Caco-2 (cell line): ENCODE results near the gene METTL13. TPM values are rescaled to one million over a fixed set of nuclear protein-coding genes. Genes with fewer than 3 reads are reported as not detected.
A peak's percentile ranks its signal among the peaks of the same experiment; 100 is the strongest.

ENCODE experiments used
- BruUV-seq: library from RNA; stranded (reverse); fragments of 400-500 nt; replicated peaks from 2 replicates; lab custom pipeline; 2021; lab: Mats Ljungman, UMichigan
- CTCF ChIA-PET: fragments of 300-600 bp; sonication (Branson Sonifier 250); formaldehyde crosslinking; loops from one replicate; lab custom pipeline; 2022; ENCODE audit warnings: antibody characterized with exemption; lab: Charles Lee
- POLR2A ChIA-PET: fragments of 300-600 bp; sonication (Branson Sonifier 250); formaldehyde crosslinking; loops from one replicate; lab custom pipeline; 2022; ENCODE audit warnings: antibody characterized with exemption; lab: Charles Lee
- DNase-seq, 2 experiments: peaks; one replicate each; pipeline versions ENCODE4 v3.0.0 to v3.0.0-alpha.2; 2020 to 2022
- H3K27me3 ChIP-seq: replicated peaks from 2 replicates; pipeline ENCODE4 v1.6.0; 2011; ENCODE audit warnings: low read length; ENCODE audit not compliant: control insufficient read depth, insufficient read depth
- H3K36me3 ChIP-seq: 2 replicates; pipeline ENCODE4 v1.5.1; 2011; ENCODE audit warnings: low read length; ENCODE audit not compliant: control insufficient read depth, insufficient read depth
- H3K4me1 ChIP-seq: fragments of 250-450 bp; sonication (Bioruptor Pico); 2 replicates; pipeline ENCODE4 v1.5.1; 2020; ENCODE audit warnings: mild to moderate bottlenecking
- H3K4me3 ChIP-seq: 2 replicates; pipeline ENCODE4 v1.5.1; 2011; ENCODE audit warnings: low read depth, mild to moderate bottlenecking, control low read depth, low read length
- H3K9me3 ChIP-seq: fragments of 250-450 bp; sonication (Bioruptor Pico); 2 replicates; pipeline ENCODE4 v1.5.1; 2020; ENCODE audit warnings: mild to moderate bottlenecking, moderate library complexity
- H3K27ac Mint-ChIP-seq: one replicate; pipeline ENCODE4 v1.8.0; 2022; ENCODE audit warnings: mixed read lengths; ENCODE audit not compliant: unreplicated experiment
- H3K27me3 Mint-ChIP-seq: one replicate; pipeline ENCODE4 v1.8.0; 2022; ENCODE audit warnings: mixed read lengths; ENCODE audit not compliant: insufficient read depth, unreplicated experiment
- H3K36me3 Mint-ChIP-seq: one replicate; pipeline ENCODE4 v1.8.0; 2022; ENCODE audit warnings: mild to moderate bottlenecking, mixed read lengths; ENCODE audit not compliant: insufficient read depth, unreplicated experiment
- H3K4me1 Mint-ChIP-seq: one replicate; pipeline ENCODE4 v1.8.0; 2022; ENCODE audit warnings: low read depth, mixed read lengths; ENCODE audit not compliant: unreplicated experiment
- H3K4me3 Mint-ChIP-seq: one replicate; pipeline ENCODE4 v1.8.0; 2022; ENCODE audit warnings: mild to moderate bottlenecking, moderate library complexity, mixed read lengths; ENCODE audit not compliant: unreplicated experiment
- H3K9me3 Mint-ChIP-seq: one replicate; pipeline ENCODE4 v1.8.0; 2022; ENCODE audit warnings: mixed read lengths; ENCODE audit not compliant: unreplicated experiment
- intact Hi-C: fragments of 100-400 bp; cut with micrococcal nuclease; formaldehyde crosslinking; loops from one replicate; pipeline ENCODE4 v1.10.0; 2022; ENCODE audit not compliant: unreplicated experiment
- total RNA-seq: library from RNA; stranded (reverse); gene quantifications from 2 replicates; pipeline ENCODE4 v1.2.3, GENCODE V29; 2022
- TF ChIP-seq, protein P1 (sequence below), 2 experiments: fragments of 200-600 bp in 1 of 2; IDR thresholded peaks; 1 replicate in 1 of 2; 2 replicates in 1 of 2; pipeline versions ENCODE4 v1.5.1 to v1.8.0; 2011 to 2022; ENCODE audit warnings: antibody characterized with exemption in 1 of 2, control low read depth in 1 of 2, inconsistent platforms in 1 of 2, low read depth in 1 of 2, low read length in 1 of 2, mild to moderate bottlenecking in 1 of 2, moderate library complexity in 1 of 2; ENCODE audit not compliant: insufficient read depth in 1 of 2, severe bottlenecking in 1 of 2, unreplicated experiment in 1 of 2

The METTL13 gene
- total RNA-seq, 1 experiment from 2014 or later: 36.9 TPM

GRCh38 chr1:171772312-171772711, 9.1 kb upstream of the METTL13 start:
- POLR2A ChIA-PET: no interaction called here
- no TSS peak for BruUV-seq
- Histone ChIP-seq H3K4me1 (no peaks in the 10 kb centered on the region), H3K27me3 (no peaks in the 10 kb centered on the region), H3K36me3 (no peaks in the 10 kb centered on the region), H3K9me3 (no peaks in the 10 kb centered on the region), H3K4me3 (no peak overlapping the region)
- CTCF ChIA-PET: no interaction called here
- intact Hi-C loops: no loop called here
- DNase-seq: no peak
- Mint-ChIP-seq H3K4me1 (no peaks in the 10 kb centered on the region), H3K27ac (no peak overlapping the region), H3K4me3 (no peak overlapping the region), H3K36me3 (no peaks in the 10 kb centered on the region), H3K27me3 (peaks cover 6% of the 10 kb centered on the region), H3K9me3 (no peaks in the 10 kb centered on the region)
- TF ChIP-seq, protein P1, sequence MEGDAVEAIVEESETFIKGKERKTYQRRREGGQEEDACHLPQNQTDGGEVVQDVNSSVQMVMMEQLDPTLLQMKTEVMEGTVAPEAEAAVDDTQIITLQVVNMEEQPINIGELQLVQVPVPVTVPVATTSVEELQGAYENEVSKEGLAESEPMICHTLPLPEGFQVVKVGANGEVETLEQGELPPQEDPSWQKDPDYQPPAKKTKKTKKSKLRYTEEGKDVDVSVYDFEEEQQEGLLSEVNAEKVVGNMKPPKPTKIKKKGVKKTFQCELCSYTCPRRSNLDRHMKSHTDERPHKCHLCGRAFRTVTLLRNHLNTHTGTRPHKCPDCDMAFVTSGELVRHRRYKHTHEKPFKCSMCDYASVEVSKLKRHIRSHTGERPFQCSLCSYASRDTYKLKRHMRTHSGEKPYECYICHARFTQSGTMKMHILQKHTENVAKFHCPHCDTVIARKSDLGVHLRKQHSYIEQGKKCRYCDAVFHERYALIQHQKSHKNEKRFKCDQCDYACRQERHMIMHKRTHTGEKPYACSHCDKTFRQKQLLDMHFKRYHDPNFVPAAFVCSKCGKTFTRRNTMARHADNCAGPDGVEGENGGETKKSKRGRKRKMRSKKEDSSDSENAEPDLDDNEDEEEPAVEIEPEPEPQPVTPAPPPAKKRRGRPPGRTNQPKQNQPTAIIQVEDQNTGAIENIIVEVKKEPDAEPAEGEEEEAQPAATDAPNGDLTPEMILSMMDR (IDR thresholded peaks at IDR 0.05; ENCODE audit: insufficient read depth in 1 of 2, low read depth in 1 of 2, low read length in 1 of 2, severe bottlenecking in 1 of 2, unreplicated experiment in 1 of 2): no peak

GRCh38 chr1:171780583-171781175, 781 bp upstream of the METTL13 start:
- no peaks in the 10 kb centered on the region for H3K27me3 ChIP-seq
- H3K27ac Mint-ChIP-seq: peak overlapping the region; percentile 97
- H3K36me3 ChIP-seq: peaks cover 5% of the 10 kb centered on the region; the same call in 1 of the 2 replicates
- H3K4me1 Mint-ChIP-seq: peaks cover 6% of the 10 kb centered on the region
- TF ChIP-seq, protein P1 (IDR thresholded peaks at IDR 0.05; ENCODE audit: insufficient read depth in 1 of 2, low read depth in 1 of 2, low read length in 1 of 2, severe bottlenecking in 1 of 2, unreplicated experiment in 1 of 2): no peak
- peak in 1 of 2 experiments; percentile 12 for DNase-seq
- POLR2A ChIA-PET: interaction anchor here (0.6 to 1.9 kb wide), 4 partner anchors 9 to 39 kb away, joined by 3 to 7 read pairs (median 4); partner anchors contain the start of gene VAMP4
- TSS peak; percentile 93 for BruUV-seq
- CTCF ChIA-PET: interaction anchor here (0.6 to 1.0 kb wide), 2 partner anchors 20 to 138 kb away, joined by 3 to 4 read pairs; no protein-coding TSS in a partner anchor
- no peaks in the 10 kb centered on the region for H3K27me3 Mint-ChIP-seq
- no peaks in the 10 kb centered on the region; the same call in 1 of the 2 replicates for H3K4me1 ChIP-seq
- peak overlapping the region; percentile 46 for H3K4me3 ChIP-seq
- H3K9me3 ChIP-seq: no peaks in the 10 kb centered on the region
- H3K4me3 Mint-ChIP-seq: peak overlapping the region; percentile 91
- intact Hi-C loops: loop anchor here (1.0 kb wide), 3 partner anchors 38 to 753 kb away; partner anchors contain the start of genes SUCO and VAMP4
- peaks cover 16% of the 10 kb centered on the region for H3K36me3 Mint-ChIP-seq
- no peaks in the 10 kb centered on the region for H3K9me3 Mint-ChIP-seq

- Histone ChIP-seq H3K27me3 (no peaks in the 10 kb centered on the region), H3K36me3 (peaks cover 6% of the 10 kb centered on the region; the same call in 1 of the 2 replicates), H3K9me3 (no peaks in the 10 kb centered on the region), H3K4me1 (no peaks in the 10 kb centered on the region; the same call in 1 of the 2 replicates), H3K4me3 (no peak overlapping the region)
- TF ChIP-seq, protein P1 (IDR thresholded peaks at IDR 0.05; ENCODE audit: insufficient read depth in 1 of 2, low read depth in 1 of 2, low read length in 1 of 2, severe bottlenecking in 1 of 2, unreplicated experiment in 1 of 2): no peak
- BruUV-seq: no TSS peak
- no peak for DNase-seq
- no peaks in the 10 kb centered on the region for H3K27me3 Mint-ChIP-seq
- intact Hi-C loops: no loop called here
- CTCF ChIA-PET: no interaction called here
- H3K9me3 Mint-ChIP-seq: no peaks in the 10 kb centered on the region
- no peak overlapping the region for H3K27ac Mint-ChIP-seq
- POLR2A ChIA-PET: no interaction called here
- peaks cover 6% of the 10 kb centered on the region for H3K4me1 Mint-ChIP-seq
- H3K4me3 Mint-ChIP-seq: no peak overlapping the region
- peaks cover 47% of the 10 kb centered on the region for H3K36me3 Mint-ChIP-seq
These were observed 2.5 kb downstream of the METTL13 start for GRCh38 chr1:171783816-171784530.
